Transverse colon (tissue), 4 donors: ENCODE results near the gene VWA3B.

Experiments
- CTCF ChIP-seq, 5 experiments: fragments of 200-600 bp in 3 of 5; fragments of 450-650 bp in 2 of 5; sonication (generic) in 3 of 5; IDR thresholded peaks; 1 replicate in 2 of 5; 2 replicates in 3 of 5; pipeline ENCODE4 v1.5.1; 2016 to 2017; ENCODE audit warnings: antibody characterized with exemption in 5 of 5, inconsistent platforms in 3 of 5, mild to moderate bottlenecking in 2 of 5, moderate library complexity in 1 of 5
- EP300 ChIP-seq: sonication (generic); formaldehyde crosslinking; IDR thresholded peaks from one replicate; pipeline ENCODE4 v1.6.1; 2017; ENCODE audit warnings: antibody characterized with exemption, low read depth
- POLR2A ChIP-seq: fragments of 450-650 bp; IDR thresholded peaks from one replicate; pipeline ENCODE4 v1.6.1; 2016; ENCODE audit warnings: antibody characterized with exemption, mild to moderate bottlenecking, moderate library complexity
- POLR2AphosphoS5 ChIP-seq, 3 donors: sonication (generic); formaldehyde crosslinking; IDR thresholded peaks; one replicate each; pipeline ENCODE4 v1.6.1; 2016; ENCODE audit warnings: antibody characterized with exemption in 3 of 3

- TF ChIP-seq POLR2A (no peak), EP300 (no peak), CTCF (IDR thresholded peaks at IDR 0.05) (no peak), POLR2AphosphoS5 (IDR thresholded peaks at IDR 0.05) (no peak)
These were observed 1.3 kb downstream of the VWA3B start for GRCh38 chr2:98088261-98088660.
